H1 (cell line): ENCODE measurements around the gene INPP5E. TPM values are rescaled to one million over a fixed set of nuclear protein-coding genes. Genes with fewer than 3 reads are reported as not detected.

Experiments used
- CTCF ChIA-PET: fragments of 300-600 bp; sonication (Branson Sonifier 250); formaldehyde crosslinking; loops from one replicate; lab custom pipeline; 2021; ENCODE audit not compliant: partially characterized antibody; lab: Charles Lee
- POLR2A ChIA-PET: fragments of 300-600 bp; sonication (Branson Sonifier 250); formaldehyde crosslinking; loops from one replicate; lab custom pipeline; 2021; ENCODE audit warnings: inconsistent platforms; ENCODE audit not compliant: partially characterized antibody; lab: Charles Lee
- DNase-seq, 2 experiments: peaks; one replicate each; pipeline versions ENCODE4 v3.0.0 to v3.0.0-alpha.2; 2010 to 2022; ENCODE audit warnings: low spot score in 2 of 2, low read depth in 1 of 2, mixed read lengths in 1 of 2
- FAIRE-seq: peaks from 2 replicates; lab custom pipeline; 2011; peaks lifted over from hg19 to GRCh38; lab: Jason Lieb, UNC
- H2AFZ ChIP-seq: 2 replicates; pipeline ENCODE4 v1.8.1; 2012; ENCODE audit warnings: low read length, inconsistent platforms
- H2AK5ac ChIP-seq: 2 replicates; pipeline ENCODE4 v1.6.1; 2013; ENCODE audit warnings: low read depth, low read length
- H2BK120ac ChIP-seq: replicated peaks from 2 replicates; pipeline ENCODE3; 2013; ENCODE audit warnings: low read depth, low read length, inconsistent platforms
- H2BK12ac ChIP-seq: 2 replicates; pipeline ENCODE4 v1.6.1; 2013; ENCODE audit warnings: low read depth, low read length
- H2BK15ac ChIP-seq: 2 replicates; pipeline ENCODE4 v1.6.1; 2013; ENCODE audit warnings: low read length
- H2BK20ac ChIP-seq: 2 replicates; pipeline ENCODE4 v1.6.1; 2013; ENCODE audit warnings: low read length
- H2BK5ac ChIP-seq: 2 replicates; pipeline ENCODE4 v1.6.1; 2013; ENCODE audit warnings: low read depth, low read length
- H3K14ac ChIP-seq: 2 replicates; pipeline ENCODE4 v1.6.1; 2013; ENCODE audit warnings: inconsistent platforms; ENCODE audit not compliant: insufficient read length
- H3K18ac ChIP-seq: 2 replicates; pipeline ENCODE4 v1.6.1; 2013; ENCODE audit warnings: low read length; ENCODE audit errors: extremely low read depth
- H3K23ac ChIP-seq: 2 replicates; pipeline ENCODE4 v1.6.1; 2013; ENCODE audit warnings: inconsistent platforms; ENCODE audit not compliant: insufficient read length
- H3K23me2 ChIP-seq: 2 replicates; pipeline ENCODE4 v1.6.1; 2013; ENCODE audit warnings: low read depth, low read length
- H3K27ac ChIP-seq: 2 replicates; pipeline ENCODE4 v1.6.1; 2011; ENCODE audit warnings: low read depth, low read length, inconsistent platforms
- H3K27me3 ChIP-seq, 4 experiments: replicated peaks in 1 of 4; 1 replicate in 1 of 4; 2 replicates in 3 of 4; pipeline versions ENCODE4 v1.6.1 to v1.8.1; 2011 to 2013; ENCODE audit warnings: low read length in 3 of 4, mild to moderate bottlenecking in 3 of 4, inconsistent platforms in 2 of 4, mixed read lengths in 2 of 4, moderate library complexity in 1 of 4; ENCODE audit not compliant: control insufficient read depth in 3 of 4, insufficient read depth in 3 of 4; ENCODE audit errors: extremely low read depth in 1 of 4
- H3K36me3 ChIP-seq, 4 experiments: 2 replicates each; pipeline versions ENCODE4 v1.6.1 to v1.8.1; 2011 to 2013; ENCODE audit warnings: mild to moderate bottlenecking in 4 of 4, low read length in 3 of 4, moderate library complexity in 2 of 4, control low read depth in 1 of 4, inconsistent platforms in 1 of 4; ENCODE audit not compliant: insufficient read depth in 4 of 4, control insufficient read depth in 2 of 4
- H3K4ac ChIP-seq: replicated peaks from 2 replicates; pipeline ENCODE3; 2013; ENCODE audit warnings: low read length, low read depth, mixed read lengths, inconsistent platforms; ENCODE audit not compliant: insufficient read length
- H3K4me1 ChIP-seq, 4 experiments: replicated peaks in 1 of 4; 1 replicate in 1 of 4; 2 replicates in 3 of 4; pipeline versions ENCODE4 v1.6.1 to v1.8.1; 2011 to 2013; ENCODE audit warnings: low read length in 3 of 4, inconsistent platforms in 2 of 4, mixed read lengths in 1 of 4; ENCODE audit not compliant: insufficient read depth in 4 of 4, control insufficient read depth in 3 of 4
- H3K4me2 ChIP-seq, 2 experiments: 2 replicates each; pipeline versions ENCODE4 v1.6.1 to v1.8.1; 2011 to 2013; ENCODE audit warnings: low read depth in 2 of 2, low read length in 2 of 2, control low read depth in 1 of 2, inconsistent platforms in 1 of 2, mild to moderate bottlenecking in 1 of 2; ENCODE audit not compliant: insufficient read depth in 1 of 2
- H3K4me3 ChIP-seq, 4 experiments: fragments of 200-600, 300-600 bp in 1 of 4; sonication (generic), shearing (Covaris generic), sonication (Bioruptor Twin) in 1 of 4; 2 replicates each; pipeline versions ENCODE4 v1.5.1 to v1.8.1; 2011 to 2016; ENCODE audit warnings: low read length in 4 of 4, low read depth in 3 of 4, control low read depth in 2 of 4, inconsistent platforms in 2 of 4, mild to moderate bottlenecking in 2 of 4, mixed read lengths in 1 of 4, moderate library complexity in 1 of 4; ENCODE audit not compliant: insufficient read depth in 2 of 4; ENCODE audit errors: extremely low read depth in 1 of 4
- H3K56ac ChIP-seq: replicated peaks from 2 replicates; pipeline ENCODE3; 2013; ENCODE audit warnings: low read depth, mild to moderate bottlenecking, mixed read lengths, low read length, inconsistent platforms; ENCODE audit not compliant: insufficient read length
- H3K79me1 ChIP-seq: 2 replicates; pipeline ENCODE4 v1.6.1; 2013; ENCODE audit warnings: low read depth, low read length, control low read depth
- H3K79me2 ChIP-seq, 2 experiments: 2 replicates each; pipeline versions ENCODE4 v1.6.1 to v1.8.1; 2012 to 2013; ENCODE audit warnings: low read length in 2 of 2, mild to moderate bottlenecking in 2 of 2, inconsistent platforms in 1 of 2; ENCODE audit not compliant: insufficient read depth in 2 of 2, control insufficient read depth in 1 of 2
- H3K9ac ChIP-seq, 4 experiments: replicated peaks in 1 of 4; 1 replicate in 1 of 4; 2 replicates in 3 of 4; pipeline versions ENCODE4 v1.6.1 to v1.8.1; 2011 to 2013; ENCODE audit warnings: low read depth in 3 of 4, low read length in 3 of 4, control low read depth in 2 of 4, mild to moderate bottlenecking in 2 of 4, moderate library complexity in 2 of 4, inconsistent platforms in 1 of 4; ENCODE audit errors: extremely low read depth in 1 of 4
- H3K9me3 ChIP-seq, 2 experiments: 2 replicates each; pipeline versions ENCODE4 v1.6.1 to v1.8.1; 2012 to 2013; ENCODE audit warnings: mild to moderate bottlenecking in 2 of 2, moderate library complexity in 2 of 2, control low read depth in 1 of 2, inconsistent platforms in 1 of 2, low read depth in 1 of 2, low read length in 1 of 2, mixed read lengths in 1 of 2; ENCODE audit not compliant: insufficient read depth in 2 of 2
- H4K20me1 ChIP-seq, 2 experiments: replicated peaks in 1 of 2; 2 replicates each; pipeline versions ENCODE3 to v1.8.1; 2011 to 2013; ENCODE audit warnings: inconsistent platforms in 2 of 2, low read length in 2 of 2, mild to moderate bottlenecking in 1 of 2; ENCODE audit not compliant: insufficient read depth in 2 of 2, control insufficient read depth in 1 of 2
- H4K5ac ChIP-seq: 2 replicates; pipeline ENCODE4 v1.6.1; 2013; ENCODE audit warnings: low read length, low read depth, mixed read lengths, inconsistent platforms; ENCODE audit not compliant: insufficient read length
- H4K8ac ChIP-seq: 2 replicates; pipeline ENCODE4 v1.8.0; 2013; ENCODE audit warnings: mild to moderate bottlenecking, moderate library complexity, low read length, inconsistent platforms; ENCODE audit not compliant: insufficient read depth; ENCODE audit errors: extremely low read depth
- H4K91ac ChIP-seq: replicated peaks from 2 replicates; pipeline ENCODE3; 2013; ENCODE audit warnings: low read length, mixed read lengths, inconsistent platforms; ENCODE audit not compliant: insufficient read length
- ASH2L ChIP-seq: fragments of 200-600, 300-600 bp; sonication (generic); IDR thresholded peaks from one replicate; pipeline ENCODE4 v1.7.1; 2017; ENCODE audit warnings: low read length
- SRF ChIP-seq: IDR thresholded peaks from 2 replicates; pipeline ENCODE4 v1.6.1; 2011; ENCODE audit warnings: mild to moderate bottlenecking, low read depth, low read length, moderate library complexity
- WGBS, 2 experiments: shearing (Covaris generic) in 1 of 2; methylation state at CpG; one replicate each; pipeline versions ENCODE4 v1.1.6 to v1.1.7; 2013 to 2015; ENCODE audit warnings: low lambda C conversion rate in 2 of 2, mixed read lengths in 2 of 2, inconsistent platforms in 1 of 2, low coverage in 1 of 2, missing lambda C conversion rate in 1 of 2; ENCODE audit not compliant: insufficient replicate concordance in 2 of 2, insufficient coverage in 1 of 2, insufficient read length in 1 of 2; ENCODE audit errors: extremely low coverage in 1 of 2, missing lambda C conversion rate in 1 of 2; 5-methylcytosine and 5-hydroxymethylcytosine counted together
- polyA plus RNA-seq, 7 experiments: library from polyadenylated mRNA; depleted of rRNA in 3 of 7; stranded (reverse) in 5 of 7; unstranded in 2 of 7; fragments of >200 nt in 5 of 7; fragments of 200-250 nt in 2 of 7; gene quantifications; 1 replicate in 5 of 7; 2 replicates in 1 of 7; 4 replicates in 1 of 7; pipeline versions ENCODE4 v1.2.1 to v1.2.3, GENCODE V29; 2011 to 2013; ENCODE audit warnings: missing spikeins in 2 of 7, mixed read lengths in 2 of 7
- total RNA-seq: library from RNA; stranded (reverse); fragmentation: NEBNext Ultra II Directional; extraction: Animal tissue kit (Norgen Biotek cat#: 25700); gene quantifications from 2 replicates; pipeline ENCODE4 v1.2.1, GENCODE V29; 2021

The INPP5E gene
- total and polyA plus RNA-seq, 2 of the 8 experiments (the other 6 are each of a cell fraction or from before 2014, with no cell fraction given): 8.7 to 11.3 TPM

DNA sequence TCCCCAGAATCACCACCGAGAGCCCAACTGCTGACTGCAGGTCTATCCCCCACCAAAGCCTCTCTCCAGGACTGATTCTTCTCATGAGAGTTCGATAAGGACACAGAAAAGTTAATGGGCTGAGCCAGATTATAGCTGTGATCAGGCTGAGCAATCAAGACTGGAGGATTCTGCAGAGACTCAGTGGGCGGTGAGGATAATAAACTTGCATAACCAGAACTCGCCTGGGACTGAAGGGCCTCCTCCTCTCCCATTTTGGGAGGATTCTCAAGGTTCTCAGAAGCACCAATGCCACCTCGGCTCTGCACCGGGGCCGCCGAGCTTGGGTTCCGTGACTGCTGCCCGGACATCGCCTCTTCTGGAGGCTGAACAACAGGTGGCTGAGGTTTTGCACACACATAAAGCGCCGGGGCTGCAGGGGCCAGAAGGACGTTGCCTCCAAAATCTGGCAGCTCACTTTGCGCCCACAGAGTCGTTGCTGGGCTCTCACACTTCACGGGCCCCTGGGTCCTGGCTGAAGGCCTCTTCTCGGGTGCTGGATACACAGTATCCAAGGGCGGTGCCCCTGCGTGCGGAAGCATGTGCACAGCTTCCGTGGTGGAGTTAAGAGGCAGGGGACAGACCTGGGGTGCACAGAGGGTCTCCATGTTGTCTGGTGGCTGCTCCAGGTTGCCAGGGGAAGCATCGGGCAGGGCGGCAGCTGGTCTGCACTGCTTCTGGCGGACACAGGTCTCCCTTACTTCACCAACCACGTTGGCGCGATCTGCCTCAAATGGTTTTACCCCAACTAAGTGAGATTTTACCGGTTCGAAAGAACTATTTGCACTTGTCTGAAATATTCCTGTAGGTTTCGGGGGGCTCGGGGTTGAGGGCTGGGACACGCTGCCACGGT lies 35.6 kb upstream of the INPP5E start:
- Histone ChIP-seq H3K36me3 (peaks cover 48 to 69% (median 66%) of the 10 kb centered on the region in 4 experiments), H3K56ac (no peak overlapping the region), H3K4me2 (no peak overlapping the region), H3K23ac (no peak overlapping the region), H3K27me3 (no peaks in the 10 kb centered on the region), H3K4ac (no peak overlapping the region), H2BK120ac (no peak overlapping the region), H2AFZ (no peak overlapping the region), H4K8ac (no peak overlapping the region; the same call in 1 of the 2 replicates), H3K27ac (no peak overlapping the region), H3K23me2 (no peaks in the 10 kb centered on the region), H3K18ac (no peak overlapping the region), H4K5ac (no peak overlapping the region), H3K79me2 (peaks cover 9 to 82% of the 10 kb centered on the region in 2 experiments; a peak in 3 of 4 replicates), H2BK12ac (no peak overlapping the region), H3K4me1 (no peaks in the 10 kb centered on the region), H2BK20ac (no peak overlapping the region), H3K9me3 (no peaks in the 10 kb centered on the region), H3K79me1 (peaks cover 5% of the 10 kb centered on the region), H3K9ac (no peak overlapping the region), H2AK5ac (no peak overlapping the region), H2BK15ac (no peak overlapping the region), H4K91ac (no peak overlapping the region), H4K20me1 (peaks cover 21 to 44% of the 10 kb centered on the region in 2 experiments), H3K4me3 (no peak overlapping the region), H2BK5ac (no peak overlapping the region), H3K14ac (no peak overlapping the region)
- DNase-seq (no peak), FAIRE-seq (no peak)
- TF ChIP-seq ASH2L: no peak
- TF ChIP-seq SRF: no peak
- CTCF ChIA-PET: interaction anchor here (0.5 to 2.2 kb wide), 6 partner anchors 10 to 157 kb away, joined by 3 to 10 read pairs (median 3); no protein-coding TSS in a partner anchor
- WGBS, 2 experiments: 94% methylated on average over 34 of the region's 34 CpGs; no CpG with 5 or more reads in 1 of the 2 experiments
- POLR2A ChIA-PET: interaction anchor here (0.6 to 2.9 kb wide), 9 partner anchors 9 to 82 kb away, joined by 3 to 13 read pairs (median 4); no protein-coding TSS in a partner anchor
